ENCODE results near the gene TXNDC8. TPM values are rescaled to one million over a fixed set of nuclear protein-coding genes. Genes with fewer than 3 reads are reported as not detected.

Gene TXNDC8
- total RNA-seq, 2 experiments from 2014 or later = not detected

Other genes starting within 250 kb of the TXNDC8 start
- gene C9orf152, start 129.7 kb downstream of the TXNDC8 start, total RNA-seq = not detected
- 100 to 1,000 TPM; 554 to 573 TPM for gene TXN, start 81.4 kb downstream of the TXNDC8 start, total RNA-seq
- not detected for gene SVEP1, start 241.9 kb upstream of the TXNDC8 start, total RNA-seq